Suppressor macrophage treated with lipopolysaccharide for 4 hours (primary cell): ENCODE results near the gene TOLLIP.
"Not testable (repeated sequence)": the region's sequence is repeated elsewhere in the genome, so short reads cannot be mapped to it uniquely, and the experiment has no call there.

Experiments
- DNase-seq: peaks from one replicate; pipeline ENCODE4 v3.0.0-alpha.2; 2020

TOLLIP gene

GRCh38 chr11:1261241-1262071 lies 48.0 kb downstream of the TOLLIP start:
- no peak for DNase-seq

GRCh38 chr11:1260620-1261019 lies 48.8 kb downstream of the TOLLIP start:
- no peak for DNase-seq

- DNase-seq: peak; percentile 17
Measured at GRCh38 chr11:1260023-1260501, 49.4 kb downstream of the TOLLIP start.

- no peak for DNase-seq
Measured at GRCh38 chr11:1259561-1259960, 49.9 kb downstream of the TOLLIP start.

- DNase-seq: no peak
Measured at GRCh38 chr11:1259076-1259461, 50.4 kb downstream of the TOLLIP start.

- DNase-seq: no peak
Measured at GRCh38 chr11:1258401-1259075, 50.9 kb downstream of the TOLLIP start.

- DNase-seq: no peak
Measured at GRCh38 chr11:1257916-1258315, 51.5 kb downstream of the TOLLIP start.

GRCh38 chr11:1257366-1257765 lies 52.1 kb downstream of the TOLLIP start:
- DNase-seq: no peak

- no peak for DNase-seq
Measured at GRCh38 chr11:1256257-1257045, 53.0 kb downstream of the TOLLIP start.

GRCh38 chr11:1255151-1255550 lies 54.3 kb downstream of the TOLLIP start:
- DNase-seq: no peak

- no peak for DNase-seq
Measured at GRCh38 chr11:1254733-1255132, 54.7 kb downstream of the TOLLIP start.

- no peak for DNase-seq
Measured at GRCh38 chr11:1254086-1254648, 55.3 kb downstream of the TOLLIP start.

GRCh38 chr11:1253103-1253485 lies 56.3 kb downstream of the TOLLIP start:
- no peak for DNase-seq

GRCh38 chr11:1252371-1253102 lies 56.9 kb downstream of the TOLLIP start:
- no peak for DNase-seq

- no peak for DNase-seq
Measured at GRCh38 chr11:1251236-1251770, 58.1 kb downstream of the TOLLIP start.

GRCh38 chr11:1250411-1250810 lies 59.0 kb downstream of the TOLLIP start:
- DNase-seq: not testable (repeated sequence)

- DNase-seq: not testable (repeated sequence)
Measured at GRCh38 chr11:1248951-1249350, 60.5 kb downstream of the TOLLIP start.

- not testable (repeated sequence) for DNase-seq
Measured at GRCh38 chr11:1247026-1247425, 62.4 kb downstream of the TOLLIP start.

- DNase-seq: not testable (repeated sequence)
Measured at GRCh38 chr11:1246301-1246700, 63.1 kb downstream of the TOLLIP start.

- DNase-seq: not testable (repeated sequence)
Measured at GRCh38 chr11:1245717-1246116, 63.7 kb downstream of the TOLLIP start.

GRCh38 chr11:1244557-1244956 lies 64.9 kb downstream of the TOLLIP start:
- DNase-seq: not testable (repeated sequence)

- DNase-seq: not testable (repeated sequence)
Measured at GRCh38 chr11:1243521-1243920, 65.9 kb downstream of the TOLLIP start.
